ENCODE measurements around the gene HEMGN.

DNA sequence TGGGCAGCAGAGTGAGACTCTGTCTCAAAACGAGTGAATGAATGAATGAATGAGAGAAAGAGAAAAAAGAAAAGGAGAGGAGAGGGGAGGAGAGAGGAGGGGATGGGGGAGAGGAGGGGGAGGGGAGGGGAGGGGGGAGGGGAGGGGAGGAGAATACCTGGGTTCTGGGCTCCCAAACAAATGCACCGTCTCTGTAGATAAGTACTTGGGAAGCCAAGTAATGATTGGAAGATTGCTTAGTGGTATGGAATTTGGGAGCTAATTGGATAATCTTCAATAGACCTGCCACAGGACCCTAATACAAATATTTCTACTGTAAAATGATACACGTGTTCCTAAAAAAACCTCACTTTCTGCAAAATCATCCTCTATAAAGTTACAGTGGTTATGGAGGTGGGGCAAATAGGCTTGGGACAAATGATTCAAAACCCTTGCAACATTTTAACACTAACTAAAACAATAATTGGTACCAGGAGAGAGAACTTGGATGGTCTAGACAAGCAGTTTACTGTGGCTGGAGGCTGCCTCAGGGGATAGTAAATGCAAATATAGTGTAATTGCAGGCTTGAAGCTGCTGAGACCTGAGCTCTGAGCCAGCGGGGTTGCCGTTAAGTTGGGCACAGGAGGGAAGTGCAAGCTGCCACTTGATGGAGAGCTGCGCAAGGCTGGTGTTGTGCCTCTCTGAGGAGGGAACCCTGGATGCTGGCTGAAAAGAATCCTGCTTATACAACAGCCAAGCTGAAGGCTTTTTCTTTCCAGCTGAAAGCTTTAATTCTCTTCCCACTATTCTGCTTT, 3.5 kb downstream of the HEMGN start:
- no peak for TF ChIP-seq POLR2A (IDR thresholded peaks at IDR 0.05; ENCODE audit: low read depth, low read length)
- TF ChIP-seq TAF1 (IDR thresholded peaks at IDR 0.05; ENCODE audit: borderline replicate concordance, low read depth, low read length), result no peak
